Esophagus (tissue), 2 donors: ENCODE data around the gene ACOX1. TPM values are rescaled to one million over a fixed set of nuclear protein-coding genes. Genes with fewer than 3 reads are reported as not detected.
A peak's percentile ranks its signal among the peaks of the same experiment; 100 is the strongest.
"Not testable (repeated sequence)": the region's sequence is repeated elsewhere in the genome, so short reads cannot be mapped to it uniquely, and the experiment has no call there.

Experiments used
- H3K27ac ChIP-seq, 2 donors: one replicate each; pipeline ENCODE4 v1.5.1; 2013; ENCODE audit warnings: low read depth in 2 of 2, mild to moderate bottlenecking in 2 of 2, inconsistent platforms in 1 of 2, low read length in 1 of 2, moderate library complexity in 1 of 2
- H3K27me3 ChIP-seq, 2 donors: one replicate each; pipeline ENCODE4 v1.6.1; 2013; ENCODE audit warnings: low read length in 2 of 2, control low read depth in 1 of 2, mild to moderate bottlenecking in 1 of 2; ENCODE audit not compliant: insufficient read depth in 2 of 2, control insufficient read depth in 1 of 2
- H3K36me3 ChIP-seq, 2 donors: one replicate each; pipeline ENCODE4 v1.6.1; 2013; ENCODE audit warnings: low read length in 1 of 2; ENCODE audit not compliant: control insufficient read depth in 2 of 2, insufficient read depth in 2 of 2
- H3K4me1 ChIP-seq, 2 donors: one replicate each; pipeline ENCODE4 v1.6.1; 2013; ENCODE audit warnings: low read length in 1 of 2; ENCODE audit not compliant: control insufficient read depth in 2 of 2, insufficient read depth in 2 of 2
- H3K4me3 ChIP-seq, 2 donors: one replicate each; pipeline ENCODE4 v1.5.1; 2013; ENCODE audit warnings: low read length in 2 of 2, mild to moderate bottlenecking in 2 of 2, low read depth in 1 of 2, moderate library complexity in 1 of 2
- H3K9me3 ChIP-seq, 2 donors: one replicate each; pipeline ENCODE4 v1.6.1; 2013; ENCODE audit warnings: mild to moderate bottlenecking in 2 of 2, low read depth in 1 of 2, low read length in 1 of 2, moderate library complexity in 1 of 2; ENCODE audit not compliant: control insufficient read depth in 2 of 2, insufficient read depth in 1 of 2
- WGBS, 2 donors: extraction: QIAGEN DNeasy Blood & Tissue Kit; methylation state at CpG; one replicate each; pipeline ENCODE4 v1.1.7; 2013; 5-methylcytosine and 5-hydroxymethylcytosine counted together
- polyA plus RNA-seq, 2 donors: library from polyadenylated mRNA; stranded (reverse); fragments of 200-250 nt; gene quantifications; one replicate each; pipeline ENCODE4 v1.2.3, GENCODE V29; 2013
- donor health status: healthy with polysubstance abuse.
- donor health status: Bipolar disorder and iron deficiency.

ACOX1 gene
- polyA plus RNA-seq, 2 donors = 22.7 to 37.4 TPM

DNA sequence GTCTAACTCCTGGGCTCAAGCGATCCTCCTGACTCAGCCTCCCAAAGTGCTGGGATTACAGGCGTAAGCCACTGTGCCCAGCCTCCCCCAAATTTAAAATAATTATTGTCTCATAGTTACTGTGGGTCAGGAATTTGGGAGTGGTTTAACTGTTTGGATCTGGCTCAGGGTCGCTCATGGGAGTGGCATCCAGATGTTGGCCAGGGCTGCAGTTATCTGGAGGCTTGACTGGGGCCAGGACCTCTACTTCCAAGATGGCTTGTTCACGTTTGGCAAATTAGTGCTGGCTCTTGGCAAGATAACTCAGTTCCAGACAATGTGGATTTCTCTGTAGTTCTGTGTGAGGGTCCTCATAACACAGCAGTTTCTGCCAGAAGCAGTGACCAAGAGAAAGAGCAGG, 8.1 kb upstream of the ACOX1 start:
- no peaks in the 10 kb centered on the region for H3K27me3 ChIP-seq
- 77 to 79% methylated on average over 4 of the region's 4 CpGs for WGBS, 2 donors
- H3K27ac ChIP-seq = no peak overlapping the region
- H3K4me1 ChIP-seq = no peaks in the 10 kb centered on the region
- H3K4me3 ChIP-seq = no peak overlapping the region
- no peaks in the 10 kb centered on the region for H3K9me3 ChIP-seq
- peaks cover 3 to 6% of the 10 kb centered on the region in 2 donors for H3K36me3 ChIP-seq

DNA sequence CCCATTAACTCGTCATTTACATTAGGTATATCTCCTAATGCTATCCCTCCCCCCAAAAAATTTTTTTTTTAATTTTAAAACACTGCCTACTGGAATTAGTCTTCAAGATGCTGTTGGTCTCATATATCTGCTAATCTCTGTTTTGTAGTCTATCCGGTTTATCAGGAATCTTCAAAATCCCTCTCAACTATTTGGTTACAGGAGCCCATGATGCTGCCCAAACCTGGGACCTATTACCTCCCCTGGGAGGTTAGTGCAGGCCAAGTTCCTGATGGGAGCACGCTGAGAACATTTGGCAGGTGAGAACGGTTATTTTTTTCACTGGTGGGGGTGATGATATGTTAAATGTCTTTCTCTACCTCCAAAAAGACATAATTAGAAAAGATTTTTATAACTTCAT, 7.0 kb upstream of the ACOX1 start:
- H3K27ac ChIP-seq = no peak overlapping the region
- H3K36me3 ChIP-seq = no peaks in the 10 kb centered on the region
- no peaks in the 10 kb centered on the region for H3K9me3 ChIP-seq
- H3K27me3 ChIP-seq = no peaks in the 10 kb centered on the region
- H3K4me1 ChIP-seq = no peaks in the 10 kb centered on the region
- no peak overlapping the region for H3K4me3 ChIP-seq
- 67 to 74% methylated on average over 4 of the region's 4 CpGs for WGBS, 2 donors

DNA sequence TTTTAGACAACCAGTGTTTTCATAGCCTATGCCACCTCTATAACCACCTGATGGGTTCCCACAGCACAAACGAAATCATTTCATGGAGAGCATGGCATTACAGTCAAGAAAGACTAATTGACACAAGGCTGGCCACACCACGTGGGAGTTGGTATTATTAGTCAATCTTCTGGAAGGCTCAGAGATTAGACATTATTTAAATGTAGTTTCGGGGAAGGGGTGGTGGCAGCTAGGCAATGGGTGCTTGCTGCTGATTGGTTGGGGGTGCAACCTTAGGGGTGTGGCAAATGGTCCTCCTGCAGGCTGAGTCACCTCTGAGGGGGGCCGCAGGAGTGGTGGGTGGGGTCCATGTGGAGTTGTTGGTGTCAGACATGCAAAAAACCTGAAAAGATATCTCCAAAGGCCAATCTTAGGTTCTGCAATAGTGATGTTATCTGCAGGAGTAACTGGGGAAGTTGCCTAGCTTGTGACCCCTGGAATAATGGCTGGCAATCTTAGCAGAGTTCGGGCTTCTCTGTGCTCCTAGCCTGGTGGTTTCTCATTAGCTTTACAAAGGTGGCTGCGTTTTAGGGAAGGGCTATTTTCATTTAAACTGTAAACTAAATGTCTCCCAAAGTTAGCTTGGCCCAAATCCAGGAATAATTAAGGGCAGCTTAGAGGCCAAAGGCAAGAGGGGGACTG, 4.7 kb upstream of the ACOX1 start:
- Histone ChIP-seq H3K27me3 (no peaks in the 10 kb centered on the region), H3K27ac (peak overlapping the region; percentile 71 to 90), H3K9me3 (no peaks in the 10 kb centered on the region), H3K4me1 (no peaks in the 10 kb centered on the region), H3K4me3 (peak overlapping the region in 1 of 2 donors; percentile 2), H3K36me3 (no peaks in the 10 kb centered on the region)
- WGBS, 2 donors = 47 to 53% methylated on average over 6 of the region's 6 CpGs

DNA sequence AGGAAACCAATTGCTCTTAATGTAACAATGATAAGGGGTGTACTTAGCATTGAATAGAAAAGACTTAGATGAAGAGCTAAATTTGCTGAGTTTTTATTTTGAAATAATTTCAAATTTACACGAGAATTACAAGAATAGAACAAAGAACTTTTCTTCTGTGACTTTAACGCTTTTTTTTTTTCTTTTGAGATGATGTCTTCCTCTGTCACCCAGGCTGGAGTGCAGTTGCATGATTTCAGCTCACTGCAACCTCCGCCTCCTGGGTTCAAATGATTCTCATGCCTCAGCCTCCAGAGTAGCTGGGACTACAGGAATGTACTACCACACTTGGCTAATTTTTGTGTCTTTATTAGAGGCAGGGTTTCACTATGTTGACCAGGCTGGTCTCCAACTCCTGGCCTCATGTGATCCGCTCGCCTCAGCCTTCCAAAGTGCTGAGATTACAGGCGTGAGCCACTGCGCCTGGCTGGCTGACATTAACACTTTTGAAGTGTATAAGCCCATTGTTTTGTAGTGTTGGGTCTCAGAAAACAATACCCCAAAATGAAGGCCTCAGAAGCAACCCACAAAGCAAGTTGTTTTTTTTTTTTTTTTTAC, 2.2 kb upstream of the ACOX1 start:
- Histone ChIP-seq H3K27me3 (no peaks in the 10 kb centered on the region), H3K4me1 (no peaks in the 10 kb centered on the region), H3K27ac (peak overlapping the region in 1 of 2 donors; percentile 100), H3K9me3 (no peaks in the 10 kb centered on the region), H3K36me3 (no peaks in the 10 kb centered on the region), H3K4me3 (no peak overlapping the region)
- 87 to 93% methylated on average over 7 of the region's 7 CpGs for WGBS, 2 donors

DNA sequence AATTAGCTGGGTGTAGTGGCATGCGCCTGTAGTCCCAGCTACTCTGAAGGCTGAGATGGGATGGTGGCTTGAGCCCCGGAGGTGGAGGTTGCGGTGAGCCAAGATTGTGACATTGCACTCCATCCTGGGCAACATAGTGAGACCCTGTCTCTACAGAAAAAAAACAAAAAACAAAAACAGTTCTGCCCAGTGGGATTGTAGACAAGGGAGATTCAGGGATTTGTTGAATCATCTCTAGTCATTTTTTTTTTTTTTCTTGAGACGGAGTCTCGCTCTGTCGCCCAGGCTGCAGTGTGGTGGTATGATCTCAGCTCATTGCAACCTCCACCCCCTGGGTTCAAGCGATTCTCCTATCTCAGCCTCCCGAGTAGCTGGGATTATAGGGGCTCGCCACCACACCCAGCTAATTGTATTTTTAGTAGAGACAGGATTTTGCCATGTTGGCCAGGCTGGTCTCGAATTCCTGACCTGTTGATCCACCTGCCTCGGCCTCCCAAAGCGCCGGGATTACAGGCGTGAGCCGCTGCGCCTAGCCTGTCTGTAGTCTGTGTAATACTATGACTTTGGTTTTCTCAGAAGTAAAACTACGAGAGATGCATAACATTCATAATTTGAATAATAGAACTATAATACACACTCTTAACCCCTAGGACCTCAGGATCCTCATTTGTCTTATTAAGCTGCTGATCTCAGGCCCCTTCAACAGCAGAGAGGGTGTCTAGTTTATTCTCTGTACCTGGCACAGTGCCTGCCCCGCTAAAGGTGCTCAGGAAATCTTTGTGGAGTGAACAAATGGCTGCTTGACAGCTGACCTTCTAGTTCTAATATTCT, 1.4 kb upstream of the ACOX1 start:
- H3K4me1 ChIP-seq = no peaks in the 10 kb centered on the region
- H3K27ac ChIP-seq = peak overlapping the region; percentile 90 to 100
- no peaks in the 10 kb centered on the region for H3K9me3 ChIP-seq
- peak overlapping the region; percentile 75 to 99 for H3K4me3 ChIP-seq
- no peaks in the 10 kb centered on the region for H3K36me3 ChIP-seq
- 75 to 82% methylated on average over 18 of the region's 18 CpGs for WGBS, 2 donors
- no peaks in the 10 kb centered on the region for H3K27me3 ChIP-seq

DNA sequence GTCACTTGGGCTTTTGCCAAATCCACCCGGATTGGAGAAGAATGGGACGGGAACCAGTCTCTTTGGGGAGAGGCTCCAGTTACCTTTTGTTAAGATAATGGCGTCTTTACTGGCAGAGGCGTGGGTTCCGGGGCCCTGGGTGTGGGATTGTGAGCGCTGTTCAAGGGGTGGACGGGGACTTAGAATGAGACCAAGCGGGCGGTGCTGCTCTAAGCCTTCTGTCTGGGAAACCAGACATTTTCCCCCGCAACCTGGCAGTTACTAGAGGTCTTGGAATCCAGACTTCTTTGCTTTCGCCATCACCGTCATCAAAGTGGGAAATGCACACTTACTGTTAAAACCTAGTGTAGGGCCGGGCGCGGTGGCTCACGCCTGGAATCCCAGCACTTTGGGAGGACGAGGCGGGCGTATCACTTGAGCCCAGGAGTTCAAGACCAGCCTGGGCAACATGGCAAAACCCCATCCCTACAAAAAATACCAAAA, 780 bp upstream of the ACOX1 start:
- H3K4me3 ChIP-seq = peak overlapping the region; percentile 75 to 99
- peak overlapping the region; percentile 90 to 100 for H3K27ac ChIP-seq
- WGBS, 2 donors = 4% methylated on average over 19 of the region's 19 CpGs
- H3K27me3 ChIP-seq = no peaks in the 10 kb centered on the region
- no peaks in the 10 kb centered on the region for H3K36me3 ChIP-seq
- H3K4me1 ChIP-seq = no peaks in the 10 kb centered on the region
- H3K9me3 ChIP-seq = no peaks in the 10 kb centered on the region

DNA sequence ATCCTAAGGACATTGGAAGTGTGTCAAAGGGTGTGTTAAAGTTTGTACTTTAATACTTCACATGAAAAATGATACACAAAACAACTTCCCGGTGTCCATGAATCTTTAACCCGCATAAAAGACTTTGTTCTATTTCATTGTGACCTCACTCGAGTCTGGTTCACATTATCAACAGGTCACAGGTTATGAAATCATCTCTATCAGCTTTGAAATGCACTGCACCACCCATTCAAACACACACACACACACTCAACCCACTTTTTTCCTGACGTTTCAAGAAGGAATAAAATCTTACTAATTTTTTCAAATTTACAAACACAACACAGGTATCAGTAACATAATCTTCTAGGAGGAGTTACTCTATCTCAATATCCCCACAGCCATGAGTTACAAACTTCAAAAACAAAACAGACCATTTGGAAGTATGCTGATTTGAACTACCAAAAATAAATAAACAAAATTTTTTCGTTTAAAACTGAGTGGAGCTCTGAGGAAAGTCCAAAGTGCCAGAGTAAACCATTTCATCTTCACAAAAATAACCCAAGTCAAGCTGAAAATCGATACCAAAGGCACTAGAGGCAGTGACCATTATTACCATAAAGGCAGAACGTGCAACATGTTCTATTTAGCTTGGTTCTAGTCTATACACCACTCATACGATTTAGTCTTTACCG, 2.7 kb downstream of the ACOX1 start:
- 44 to 47% methylated on average over 9 of the region's 9 CpGs for WGBS, 2 donors
- H3K36me3 ChIP-seq = no peaks in the 10 kb centered on the region
- no peaks in the 10 kb centered on the region for H3K4me1 ChIP-seq
- no peaks in the 10 kb centered on the region for H3K9me3 ChIP-seq
- no peak overlapping the region for H3K27ac ChIP-seq
- H3K4me3 ChIP-seq = peak overlapping the region in 1 of 2 donors; percentile 46
- no peaks in the 10 kb centered on the region for H3K27me3 ChIP-seq

DNA sequence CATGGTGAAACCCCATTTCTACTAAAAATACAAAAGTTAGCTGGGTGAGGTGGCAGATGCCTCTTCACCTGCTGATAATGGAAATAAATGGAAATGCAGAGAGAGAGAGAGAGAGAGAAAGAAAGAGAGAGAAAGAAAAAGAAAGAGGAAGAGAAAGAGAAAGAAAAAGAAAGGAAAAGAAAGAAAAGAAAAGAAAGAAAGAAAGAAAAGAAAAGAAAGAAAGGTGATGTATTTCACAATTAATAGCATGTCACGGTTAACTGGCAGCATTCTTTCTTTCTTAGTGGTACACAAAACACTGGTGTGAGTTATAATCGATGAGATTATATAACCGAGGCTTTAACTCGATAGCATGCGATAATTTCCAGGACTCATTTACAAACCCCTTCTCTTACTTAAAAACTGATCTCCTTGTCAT, 3.2 kb downstream of the ACOX1 start:
- 42 to 46% methylated on average over 5 of the region's 5 CpGs for WGBS, 2 donors
- Histone ChIP-seq H3K27ac (peak overlapping the region in 1 of 2 donors; percentile 22), H3K36me3 (no peaks in the 10 kb centered on the region), H3K9me3 (no peaks in the 10 kb centered on the region), H3K4me3 (peak overlapping the region in 1 of 2 donors; percentile 46), H3K27me3 (no peaks in the 10 kb centered on the region), H3K4me1 (no peaks in the 10 kb centered on the region)

DNA sequence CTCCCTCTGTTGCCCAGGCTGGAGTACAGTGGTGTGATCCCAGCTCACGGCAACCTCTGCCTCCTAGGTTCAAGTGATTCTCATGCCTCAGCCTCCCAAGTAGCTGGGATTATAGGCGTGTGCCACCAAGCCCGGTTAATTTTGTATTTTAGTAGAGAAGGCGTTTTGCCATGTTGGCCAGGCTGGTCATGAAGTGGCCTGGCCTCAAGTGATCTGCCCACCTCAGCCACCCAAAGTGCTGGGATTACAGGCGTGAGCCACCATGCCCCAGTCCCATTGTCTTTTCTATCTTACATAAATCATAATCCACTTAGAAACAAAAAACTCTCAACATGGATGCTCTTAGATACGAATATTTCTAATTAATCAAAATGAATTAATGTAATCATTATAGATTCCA, 3.8 kb downstream of the ACOX1 start:
- H3K36me3 ChIP-seq, H3K4me1 ChIP-seq, H3K27ac ChIP-seq, H3K27me3 ChIP-seq, H3K4me3 ChIP-seq, H3K9me3 ChIP-seq: not testable (repeated sequence)
- WGBS, 2 donors = 90 to 93% methylated on average over 6 of the region's 6 CpGs
